WTC11 (cell line): Measurements from ENCODE around the gene CLTB. TPM values are rescaled to one million over a fixed set of nuclear protein-coding genes. Genes with fewer than 3 reads are reported as not detected.

Source experiments
- ATAC-seq: fragments of 200-7000 bp; cut with Tn5 transposase; 2 replicates; pipeline ENCODE4 v1.10.0; 2021; ENCODE audit warnings: mild to moderate bottlenecking, moderate library complexity
- CTCF ChIA-PET: fragments of 300-600 bp; sonication (Branson Sonifier 250); formaldehyde crosslinking; loops from one replicate; lab custom pipeline; 2021; ENCODE audit warnings: antibody characterized with exemption; lab: Charles Lee
- POLR2A ChIA-PET: fragments of 350-600 bp; sonication (Branson Sonifier 250); formaldehyde crosslinking; loops from one replicate; lab custom pipeline; 2021; ENCODE audit warnings: antibody characterized with exemption; lab: Charles Lee
- DNase-seq: peaks from one replicate; pipeline ENCODE4 v3.0.0; 2021; ENCODE audit warnings: low spot score
- H3K27ac Mint-ChIP-seq: 2 replicates; pipeline ENCODE4 v1.8.0; 2021; ENCODE audit warnings: mixed read lengths
- H3K27me3 Mint-ChIP-seq: 2 replicates; pipeline ENCODE4 v1.8.0; 2021; ENCODE audit warnings: low read depth, mild to moderate bottlenecking, moderate library complexity, mixed read lengths
- H3K36me3 Mint-ChIP-seq: 2 replicates; pipeline ENCODE4 v1.8.0; 2021; ENCODE audit warnings: mixed read lengths
- H3K4me1 Mint-ChIP-seq: 2 replicates; pipeline ENCODE4 v1.8.0; 2022; ENCODE audit warnings: mixed read lengths
- H3K4me3 Mint-ChIP-seq: 2 replicates; pipeline ENCODE4 v1.8.0; 2021; ENCODE audit warnings: mild to moderate bottlenecking, moderate library complexity, mixed read lengths
- H3K9me3 Mint-ChIP-seq: 2 replicates; pipeline ENCODE4 v1.8.0; 2021; ENCODE audit warnings: mixed read lengths
- ATF1 ChIP-seq: sonication (generic); formaldehyde crosslinking; IDR thresholded peaks from 2 replicates; pipeline ENCODE4 v1.8.1; 2023; ENCODE audit warnings: mild to moderate bottlenecking, moderate library complexity, missing genetic modification reagents
- CBFB ChIP-seq: sonication (generic); formaldehyde crosslinking; IDR thresholded peaks from 2 replicates; pipeline ENCODE4 v1.8.1; 2022; ENCODE audit warnings: mild to moderate bottlenecking, low read depth, missing genetic modification reagents
- CREM ChIP-seq: sonication (generic); formaldehyde crosslinking; IDR thresholded peaks from 2 replicates; pipeline ENCODE4 v1.8.1; 2022; ENCODE audit warnings: mild to moderate bottlenecking, missing genetic modification reagents, moderate library complexity
- E2F4 ChIP-seq: sonication (generic); formaldehyde crosslinking; IDR thresholded peaks from 2 replicates; pipeline ENCODE4 v1.8.1; 2022; ENCODE audit warnings: low read depth, mild to moderate bottlenecking, moderate library complexity, missing genetic modification reagents, borderline replicate concordance
- ELF4 ChIP-seq: sonication (generic); formaldehyde crosslinking; IDR thresholded peaks from 2 replicates; pipeline ENCODE4 v1.8.1; 2022; ENCODE audit warnings: low read depth, mild to moderate bottlenecking, moderate library complexity, missing genetic modification reagents
- EMX1 ChIP-seq: fragments of 250-450 bp; sonication (Bioruptor Pico); IDR thresholded peaks from 2 replicates; pipeline ENCODE4 v1.8.0; 2021; ENCODE audit warnings: mild to moderate bottlenecking
- GRHL2 ChIP-seq: fragments of 250-450 bp; sonication (Bioruptor Pico); IDR thresholded peaks from 2 replicates; pipeline ENCODE4 v1.8.0; 2022; ENCODE audit warnings: mild to moderate bottlenecking, moderate library complexity; ENCODE audit not compliant: insufficient replicate concordance, severe bottlenecking
- KAT7 ChIP-seq: sonication (generic); formaldehyde crosslinking; IDR thresholded peaks from 2 replicates; pipeline ENCODE4 v1.8.1; 2023; ENCODE audit warnings: missing genetic modification reagents, mild to moderate bottlenecking, borderline replicate concordance
- MLX ChIP-seq: sonication (generic); formaldehyde crosslinking; IDR thresholded peaks from 2 replicates; pipeline ENCODE4 v1.8.1; 2023; ENCODE audit warnings: mild to moderate bottlenecking, missing genetic modification reagents, moderate library complexity
- NFE2L1 ChIP-seq: sonication (generic); formaldehyde crosslinking; IDR thresholded peaks from 2 replicates; pipeline ENCODE4 v1.8.1; 2023; ENCODE audit warnings: missing genetic modification reagents
- NR1H2 ChIP-seq: sonication (generic); formaldehyde crosslinking; IDR thresholded peaks from 2 replicates; pipeline ENCODE4 v1.9.0; 2021; ENCODE audit warnings: mild to moderate bottlenecking, moderate library complexity, missing genetic modification reagents
- NR2C2 ChIP-seq: sonication (generic); formaldehyde crosslinking; IDR thresholded peaks from 2 replicates; pipeline ENCODE4 v1.8.0; 2022; ENCODE audit warnings: mild to moderate bottlenecking, missing genetic modification reagents
- NR3C1 ChIP-seq: sonication (generic); formaldehyde crosslinking; conservative IDR thresholded peaks from 2 replicates; pipeline ENCODE4 v1.8.1; 2023; ENCODE audit warnings: low read depth, mild to moderate bottlenecking, missing genetic modification reagents
- PRRX2 ChIP-seq: fragments of 250-450 bp; sonication (Bioruptor Pico); IDR thresholded peaks from 2 replicates; pipeline ENCODE4 v1.8.0; 2021; ENCODE audit warnings: mild to moderate bottlenecking
- RORB ChIP-seq: fragments of 250-450 bp; sonication (Bioruptor Pico); IDR thresholded peaks from 2 replicates; pipeline ENCODE4 v1.9.0; 2021; ENCODE audit warnings: mild to moderate bottlenecking
- SMAD3 ChIP-seq: sonication (generic); formaldehyde crosslinking; IDR thresholded peaks from 2 replicates; pipeline ENCODE4 v1.8.0; 2022; ENCODE audit warnings: missing genetic modification reagents, mild to moderate bottlenecking, borderline replicate concordance
- SMAD4 ChIP-seq: sonication (generic); formaldehyde crosslinking; IDR thresholded peaks from 2 replicates; pipeline ENCODE4 v1.8.0; 2022; ENCODE audit warnings: mild to moderate bottlenecking, missing genetic modification reagents
- SOX15 ChIP-seq: fragments of 250-450 bp; sonication (Bioruptor Pico); IDR thresholded peaks from 2 replicates; pipeline ENCODE4 v1.9.0; 2021; ENCODE audit warnings: mild to moderate bottlenecking
- SP1 ChIP-seq: sonication (generic); formaldehyde crosslinking; conservative IDR thresholded peaks from 2 replicates; pipeline ENCODE4 v1.8.1; 2022; ENCODE audit warnings: missing genetic modification reagents
- STAT6 ChIP-seq: sonication (generic); formaldehyde crosslinking; conservative IDR thresholded peaks from 2 replicates; pipeline ENCODE4 v1.8.1; 2023; ENCODE audit warnings: mild to moderate bottlenecking, low read depth, missing genetic modification reagents, moderate library complexity
- TEAD1 ChIP-seq: sonication (generic); formaldehyde crosslinking; IDR thresholded peaks from 2 replicates; pipeline ENCODE4 v1.8.0; 2022; ENCODE audit warnings: mild to moderate bottlenecking, missing genetic modification reagents
- ZNF121 ChIP-seq: sonication (generic); formaldehyde crosslinking; IDR thresholded peaks from 2 replicates; pipeline ENCODE4 v1.8.0; 2023; ENCODE audit warnings: missing genetic modification reagents
- ZNF263 ChIP-seq: sonication (generic); formaldehyde crosslinking; IDR thresholded peaks from 2 replicates; pipeline ENCODE4 v1.8.1; 2022; ENCODE audit warnings: low read depth, mild to moderate bottlenecking, moderate library complexity, missing genetic modification reagents
- ZNF416 ChIP-seq: fragments of 250-450 bp; sonication (Bioruptor Pico); IDR thresholded peaks from 2 replicates; pipeline ENCODE4 v1.9.0; 2021; ENCODE audit warnings: mild to moderate bottlenecking, inconsistent platforms
- ZNF512 ChIP-seq: sonication (generic); formaldehyde crosslinking; IDR thresholded peaks from 2 replicates; pipeline ENCODE4 v1.8.1; 2022; ENCODE audit warnings: missing genetic modification reagents, borderline replicate concordance
- ZNF671 ChIP-seq: fragments of 250-450 bp; sonication (Bioruptor Pico); IDR thresholded peaks from 2 replicates; pipeline ENCODE4 v1.8.0; 2021; ENCODE audit warnings: mild to moderate bottlenecking
- ZSCAN18 ChIP-seq: fragments of 250-450 bp; sonication (Bioruptor Pico); IDR thresholded peaks from 2 replicates; pipeline ENCODE4 v2.1.2; 2022; ENCODE audit warnings: mild to moderate bottlenecking, moderate library complexity
- total RNA-seq: library from RNA; stranded (reverse); gene quantifications from 3 replicates; pipeline ENCODE4 v1.2.3, GENCODE V29; 2021

Gene CLTB
- total RNA-seq, 1 experiment from 2014 or later, result 33.8 TPM

- Mint-ChIP-seq H3K9me3 (peaks cover 17% of the 10 kb centered on the region), H3K27ac (no peak overlapping the region), H3K36me3 (peaks cover 7% of the 10 kb centered on the region), H3K4me1 (peaks cover 6% of the 10 kb centered on the region; the same call in 1 of the 2 replicates), H3K4me3 (peak overlapping the region; percentile 58), H3K27me3 (peaks cover 32% of the 10 kb centered on the region)
- CTCF ChIA-PET, result interaction anchor here (1.1 to 3.4 kb wide), 9 partner anchors 9 to 685 kb away, joined by 3 to 45 read pairs (median 5); partner anchors contain the start of genes EIF4E1B, FAF2, HIGD2A and NOP16
- TF ChIP-seq ZNF671 (CRISPR knock-in tag) (no peak), CREM (no peak), STAT6 (CRISPR knock-in tag) (no peak)
- POLR2A ChIA-PET, result interaction anchor here (0.9 to 1.1 kb wide), 2 partner anchors 25 to 120 kb away, joined by 3 read pairs; no protein-coding TSS in a partner anchor
- ATAC-seq (no peak), DNase-seq (no peak)
Measured at GRCh38 chr5:176415240-176415951, 943 bp downstream of the CLTB start.

GRCh38 chr5:176414704-176415103 is 1.6 kb downstream of the CLTB start:
- H3K4me1 Mint-ChIP-seq, result peaks cover 6% of the 10 kb centered on the region; the same call in 1 of the 2 replicates
- ATAC-seq (no peak), DNase-seq (no peak)
- H3K27ac Mint-ChIP-seq, result no peak overlapping the region
- peak overlapping the region; percentile 58 for H3K4me3 Mint-ChIP-seq
- H3K36me3 Mint-ChIP-seq, result peaks cover 4% of the 10 kb centered on the region
- peaks cover 13% of the 10 kb centered on the region for H3K9me3 Mint-ChIP-seq
- H3K27me3 Mint-ChIP-seq, result peaks cover 28% of the 10 kb centered on the region
- no peak for TF ChIP-seq ZNF416 (CRISPR knock-in tag)
- no peak for TF ChIP-seq SMAD4 (CRISPR knock-in tag)
- no peak for TF ChIP-seq SP1 (CRISPR knock-in tag)
- no peak for TF ChIP-seq CBFB (CRISPR knock-in tag)
- no peak for TF ChIP-seq SOX15
- no peak for TF ChIP-seq NFE2L1 (CRISPR knock-in tag)
- TF ChIP-seq E2F4 (CRISPR knock-in tag), result no peak
- TF ChIP-seq KAT7 (CRISPR knock-in tag), result no peak
- TF ChIP-seq ATF1 (CRISPR knock-in tag), result no peak
- TF ChIP-seq RORB (CRISPR knock-in tag), result no peak
- TF ChIP-seq PRRX2, result no peak
- TF ChIP-seq ZNF512 (CRISPR knock-in tag), result no peak
- no peak for TF ChIP-seq SMAD3 (CRISPR knock-in tag)
- no peak for TF ChIP-seq NR1H2 (CRISPR knock-in tag)
- TF ChIP-seq, all 79 proteins: peak for 0
- ChIA-PET CTCF (interaction anchor here (1.0 to 2.3 kb wide), 2 partner anchors 8 to 23 kb away, joined by 3 to 13 read pairs; no protein-coding TSS in a partner anchor), POLR2A (no interaction called here)

GRCh38 chr5:176413709-176414191 is 2.6 kb downstream of the CLTB start:
- peaks cover 6% of the 10 kb centered on the region; the same call in 1 of the 2 replicates for H3K4me1 Mint-ChIP-seq
- ChIA-PET CTCF (interaction anchor here (1.0 kb wide), 1 partner anchor 22 kb away, joined by 3 read pairs; no protein-coding TSS in a partner anchor), POLR2A (no interaction called here)
- ATAC-seq, result no peak
- H3K27ac Mint-ChIP-seq, result no peak overlapping the region
- no peak overlapping the region for H3K4me3 Mint-ChIP-seq
- no peak for DNase-seq
- peaks cover 20% of the 10 kb centered on the region for H3K27me3 Mint-ChIP-seq
- peaks cover 8% of the 10 kb centered on the region for H3K9me3 Mint-ChIP-seq
- H3K36me3 Mint-ChIP-seq, result peaks cover 4% of the 10 kb centered on the region
- TF ChIP-seq ZNF263 (CRISPR knock-in tag) (no peak), GRHL2 (CRISPR knock-in tag) (no peak), ZSCAN18 (CRISPR knock-in tag) (no peak), TEAD1 (CRISPR knock-in tag) (no peak), ZNF121 (CRISPR knock-in tag) (no peak), ELF4 (no peak), MLX (no peak), NR3C1 (CRISPR knock-in tag) (no peak), NR2C2 (CRISPR knock-in tag) (no peak), EMX1 (CRISPR knock-in tag) (no peak)
